Measurements from ENCODE around the gene STXBP6.

Gene STXBP6

DNA sequence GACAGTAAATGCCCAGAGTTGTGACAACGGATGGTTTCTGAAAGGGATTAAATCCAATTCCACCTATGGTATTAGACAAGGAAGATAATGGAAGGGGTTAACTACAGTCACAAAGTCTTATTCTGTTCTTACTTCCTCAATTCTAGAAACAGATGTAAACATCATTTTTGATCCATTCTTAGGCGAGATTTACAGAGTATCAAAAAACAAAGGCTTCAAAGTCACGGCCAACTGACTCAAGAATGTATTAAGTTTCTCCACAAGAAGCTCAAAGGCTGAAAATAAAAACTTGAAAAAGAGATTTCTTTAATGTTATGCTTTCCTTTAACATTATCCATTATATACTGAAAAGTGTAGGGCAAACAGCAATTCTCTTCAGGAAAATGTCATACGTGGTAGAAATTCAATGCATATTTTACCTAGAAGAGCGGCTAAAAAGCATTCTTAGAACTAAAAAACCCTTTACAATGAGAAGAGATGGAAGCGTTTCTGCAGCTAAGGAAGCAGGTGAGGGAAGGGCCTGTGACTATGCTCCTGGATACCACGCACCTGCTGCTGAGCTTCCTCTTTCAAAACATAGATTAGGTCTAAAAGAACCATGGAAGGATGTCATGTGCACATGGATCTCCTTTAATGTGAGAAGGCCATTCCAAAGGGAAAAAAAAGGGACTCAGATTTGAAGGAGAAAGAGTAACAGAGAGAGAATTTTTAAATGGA lies 185.8 kb downstream of the STXBP6 start:
- no peak for DNase-seq (ENCODE audit: low read depth in 2 of 2, low spot score in 1 of 2)

DNA sequence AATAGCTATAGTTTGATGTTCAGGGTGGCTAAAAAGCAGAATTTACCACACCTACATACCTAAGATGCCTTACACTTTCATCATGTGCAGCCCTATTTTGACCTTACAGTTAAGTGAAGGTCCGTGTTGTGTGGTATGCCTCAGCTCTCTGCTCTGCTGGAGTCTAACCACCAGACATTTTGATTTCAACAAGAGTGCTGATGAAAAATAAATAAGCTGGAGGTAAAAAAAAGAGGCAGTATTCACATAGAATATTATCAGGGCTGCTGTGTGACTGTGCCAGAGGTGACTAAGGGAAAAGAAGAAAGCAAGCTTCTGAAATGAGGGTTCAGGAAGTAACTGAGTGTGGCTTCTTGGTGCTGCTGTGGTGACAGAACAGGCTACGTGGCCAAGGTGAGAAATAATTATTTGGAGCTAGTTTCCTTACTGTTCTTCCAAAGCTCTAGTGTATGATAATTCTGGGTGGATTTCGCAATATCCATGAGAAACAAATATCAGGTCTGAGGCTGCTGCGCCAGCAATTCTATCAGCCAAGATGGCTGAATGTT lies 188.8 kb downstream of the STXBP6 start:
- no peak for DNase-seq (ENCODE audit: low read depth in 2 of 2, low spot score in 1 of 2)

DNA sequence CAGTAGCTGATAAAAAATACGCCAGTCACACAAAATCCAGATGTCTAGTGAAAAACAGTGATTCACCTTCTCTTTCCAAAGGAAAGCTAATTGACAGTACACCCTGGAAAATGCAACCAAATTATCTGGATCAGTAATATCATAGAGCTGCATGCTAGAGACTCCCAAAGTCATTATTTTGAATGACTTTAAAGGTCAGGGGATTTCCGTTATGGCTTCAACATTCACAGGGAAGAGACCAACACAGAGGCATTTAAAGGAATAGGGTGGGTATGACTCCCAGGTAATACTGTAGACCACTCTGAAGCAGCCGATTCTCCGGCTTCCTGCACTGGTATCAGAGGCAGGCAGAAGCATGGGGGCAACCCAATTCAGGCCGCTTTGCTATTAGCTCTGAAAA lies 190.4 kb downstream of the STXBP6 start:
- no peak for DNase-seq (ENCODE audit: low read depth in 2 of 2, low spot score in 1 of 2)

DNA sequence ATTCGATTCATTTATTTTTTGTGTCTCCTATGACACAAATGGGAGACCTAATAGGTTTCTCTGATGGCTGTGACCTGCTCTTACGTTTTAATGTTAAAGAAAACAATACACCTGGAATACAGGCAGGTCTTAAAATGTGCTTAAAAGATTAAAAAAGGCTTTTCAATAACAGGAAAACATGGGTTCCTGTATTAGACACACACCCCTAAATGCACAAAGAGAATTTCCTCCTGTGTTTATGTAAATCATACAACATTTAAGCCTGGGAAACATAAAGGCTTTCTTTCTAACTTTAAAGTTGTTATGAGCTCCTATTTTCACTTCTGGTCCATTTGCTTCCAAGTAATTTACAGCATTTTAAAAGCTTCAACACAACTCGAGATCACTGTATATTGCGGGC lies 191.3 kb downstream of the STXBP6 start:
- DNase-seq (ENCODE audit: low read depth in 2 of 2, low spot score in 1 of 2), result no peak

DNA sequence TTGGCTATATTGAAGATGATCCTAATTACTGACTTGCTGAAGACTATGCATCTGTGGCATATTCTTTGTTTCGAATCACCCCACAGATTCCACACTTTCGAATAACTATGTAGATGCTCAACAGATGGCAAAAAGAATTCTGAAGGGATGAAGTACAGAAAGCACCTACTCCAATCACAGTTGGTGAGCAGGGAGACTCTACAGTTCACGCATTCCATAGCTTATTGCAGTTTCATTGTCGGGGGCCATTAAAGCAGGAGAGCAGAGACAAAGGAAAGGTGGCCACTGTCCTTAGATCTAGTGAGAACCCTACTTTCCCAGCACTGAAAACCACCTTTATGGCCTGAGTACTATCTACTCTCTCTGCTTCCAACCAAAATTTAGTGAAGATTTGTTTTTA lies 191.9 kb downstream of the STXBP6 start:
- no peak for DNase-seq (ENCODE audit: low read depth in 2 of 2, low spot score in 1 of 2)

DNA sequence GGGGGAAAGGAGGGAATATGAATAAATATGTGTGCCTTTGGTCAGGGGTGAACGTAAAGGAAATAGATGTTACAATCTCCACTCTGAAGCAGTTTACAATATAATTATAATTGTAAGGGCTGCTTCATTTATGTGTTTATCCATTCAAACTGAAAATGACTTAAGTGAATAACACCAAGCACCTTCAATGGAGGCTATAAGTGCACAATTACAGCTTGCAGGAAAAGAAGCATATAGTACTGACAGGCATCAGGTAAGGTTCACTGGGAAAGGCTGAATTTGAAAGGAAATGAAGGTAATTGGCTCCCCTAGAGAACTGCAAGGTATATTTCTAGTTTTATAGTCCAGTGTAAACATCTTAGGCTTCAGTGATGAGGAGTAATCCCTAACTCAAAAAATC lies 192.7 kb downstream of the STXBP6 start:
- DNase-seq (ENCODE audit: low read depth in 2 of 2, low spot score in 1 of 2), result no peak

DNA sequence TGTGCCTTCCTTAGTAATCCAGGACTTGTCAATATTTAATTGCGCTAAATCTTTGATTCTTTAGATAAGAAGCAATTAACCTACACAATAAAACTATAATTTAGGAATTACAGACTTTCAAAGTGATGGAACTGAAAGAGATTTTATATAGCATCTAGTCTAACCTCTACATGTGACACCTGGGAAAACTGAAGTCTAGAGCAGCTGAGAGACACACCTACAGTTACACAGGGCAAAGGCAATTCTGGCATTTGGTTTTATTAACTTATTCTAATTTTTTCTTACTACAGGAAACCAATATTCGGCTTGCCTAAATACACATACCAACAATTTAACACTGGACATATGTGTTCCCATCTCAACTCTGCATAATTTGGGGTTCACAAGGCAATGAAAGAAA lies 196.5 kb downstream of the STXBP6 start:
- DNase-seq (ENCODE audit: low read depth in 2 of 2, low spot score in 1 of 2), result no peak

DNA sequence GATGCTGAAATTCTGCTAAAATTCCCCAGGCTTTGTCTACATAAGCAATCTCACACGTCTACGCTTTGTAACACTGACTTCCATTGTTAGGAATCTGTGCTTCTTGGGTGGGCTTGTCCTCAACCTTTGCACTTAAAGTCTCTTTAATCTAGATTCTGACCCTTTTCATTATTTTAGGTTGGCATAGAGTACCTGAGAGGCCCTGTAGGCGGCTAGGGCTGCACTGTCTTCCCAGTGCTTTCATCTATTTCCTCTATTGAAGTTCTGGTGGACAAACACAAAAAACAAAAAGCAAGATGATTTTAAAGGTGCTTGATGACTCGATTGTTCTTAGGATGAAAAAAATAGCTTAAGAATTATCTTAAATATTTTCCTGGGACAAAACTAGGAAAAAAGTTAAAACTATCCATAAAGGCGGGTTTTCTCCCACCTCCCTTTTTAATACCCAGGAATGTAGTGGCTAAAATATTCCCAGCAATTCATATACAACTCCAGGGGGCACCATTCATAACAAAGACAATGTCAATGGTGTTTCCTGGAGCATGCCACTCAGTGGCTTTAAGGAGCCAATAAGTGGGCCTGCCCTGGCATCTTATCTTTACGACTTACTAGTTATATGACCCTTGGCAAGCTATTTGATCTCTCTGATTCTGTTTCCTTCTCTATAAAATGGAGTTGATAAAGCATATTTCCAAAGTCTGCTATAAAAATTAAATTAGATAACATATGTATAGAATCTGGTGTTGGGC lies 197.5 kb downstream of the STXBP6 start:
- DNase-seq (ENCODE audit: low read depth in 2 of 2, low spot score in 1 of 2), result no peak

DNA sequence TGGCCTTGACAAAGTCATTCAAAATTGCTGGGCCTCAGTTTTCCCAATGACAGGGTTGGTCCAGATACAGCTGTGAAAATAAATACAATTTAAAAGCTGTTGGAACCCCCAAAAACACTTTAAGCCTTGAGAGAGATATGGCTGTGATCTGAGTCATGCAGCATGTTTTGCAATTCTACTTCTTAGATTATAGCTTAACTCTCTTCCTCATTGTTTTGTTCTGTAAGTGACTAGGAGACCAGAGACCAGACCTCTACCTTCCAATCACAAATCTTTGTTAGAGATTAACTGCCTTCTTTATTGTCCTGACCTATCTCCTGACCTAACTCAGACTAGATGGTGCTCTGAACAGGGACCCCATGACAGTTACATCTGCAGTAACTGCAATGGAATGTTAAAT lies 198.1 kb downstream of the STXBP6 start:
- DNase-seq (ENCODE audit: low read depth in 2 of 2, low spot score in 1 of 2), result no peak

DNA sequence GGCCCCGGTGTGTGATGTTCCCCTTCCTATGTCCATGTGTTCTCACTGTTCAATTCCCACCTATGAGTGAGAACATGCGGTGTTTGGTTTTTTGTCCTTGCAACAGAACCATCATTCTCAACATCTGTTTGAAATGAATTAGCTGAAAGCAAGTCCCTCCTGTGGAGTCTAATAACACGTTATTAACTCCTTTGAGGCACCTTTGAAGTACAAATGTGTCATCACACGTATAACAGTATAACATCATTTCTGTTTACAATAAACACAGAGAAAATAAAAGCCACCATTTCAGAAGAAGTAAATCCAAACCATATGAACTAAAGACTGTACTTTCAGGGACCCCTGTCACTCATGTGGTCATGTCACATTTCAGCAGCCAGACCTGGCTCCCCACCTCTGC lies 198.5 kb downstream of the STXBP6 start:
- no peak for DNase-seq (ENCODE audit: low read depth in 2 of 2, low spot score in 1 of 2)

DNA sequence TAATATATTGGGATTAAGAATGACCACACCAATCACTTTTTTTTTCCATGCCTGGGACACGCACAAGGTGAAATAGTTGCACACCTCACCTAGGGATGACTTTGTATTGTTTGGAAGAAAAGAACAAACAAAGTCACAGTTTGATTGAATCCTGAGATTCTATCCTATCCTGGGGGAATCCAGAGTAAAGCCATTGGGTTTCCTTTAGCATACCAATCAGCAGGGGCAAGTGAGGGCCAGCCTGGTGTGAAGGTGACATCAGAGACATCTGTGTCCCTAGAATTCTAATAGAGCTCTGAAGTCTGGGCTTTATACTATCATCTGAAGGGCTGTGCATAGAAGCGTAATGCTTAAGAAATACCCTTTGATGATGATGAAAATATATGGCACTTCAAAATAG lies 199.9 kb downstream of the STXBP6 start:
- DNase-seq (ENCODE audit: low read depth in 2 of 2, low spot score in 1 of 2), result no peak

DNA sequence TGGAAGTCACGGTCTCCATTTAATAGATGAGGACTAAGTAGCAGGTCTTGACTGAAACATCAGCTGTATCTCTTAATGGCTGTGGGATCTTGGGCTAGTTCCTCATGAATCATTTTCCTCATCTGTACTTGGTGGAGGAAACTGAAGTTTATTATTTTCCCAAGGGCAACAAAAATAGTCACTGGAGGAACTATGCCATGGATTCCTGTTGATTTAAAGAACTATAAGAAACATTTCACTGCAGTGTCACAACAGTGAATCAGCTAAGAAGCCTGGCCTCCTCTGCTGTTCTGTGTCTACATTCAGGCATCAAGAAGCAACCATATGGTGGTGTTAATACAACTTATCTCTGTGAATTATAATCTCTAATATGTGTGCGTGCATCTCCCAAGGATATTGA lies 200.5 kb downstream of the STXBP6 start:
- DNase-seq (ENCODE audit: low read depth in 2 of 2, low spot score in 1 of 2), result no peak

DNA sequence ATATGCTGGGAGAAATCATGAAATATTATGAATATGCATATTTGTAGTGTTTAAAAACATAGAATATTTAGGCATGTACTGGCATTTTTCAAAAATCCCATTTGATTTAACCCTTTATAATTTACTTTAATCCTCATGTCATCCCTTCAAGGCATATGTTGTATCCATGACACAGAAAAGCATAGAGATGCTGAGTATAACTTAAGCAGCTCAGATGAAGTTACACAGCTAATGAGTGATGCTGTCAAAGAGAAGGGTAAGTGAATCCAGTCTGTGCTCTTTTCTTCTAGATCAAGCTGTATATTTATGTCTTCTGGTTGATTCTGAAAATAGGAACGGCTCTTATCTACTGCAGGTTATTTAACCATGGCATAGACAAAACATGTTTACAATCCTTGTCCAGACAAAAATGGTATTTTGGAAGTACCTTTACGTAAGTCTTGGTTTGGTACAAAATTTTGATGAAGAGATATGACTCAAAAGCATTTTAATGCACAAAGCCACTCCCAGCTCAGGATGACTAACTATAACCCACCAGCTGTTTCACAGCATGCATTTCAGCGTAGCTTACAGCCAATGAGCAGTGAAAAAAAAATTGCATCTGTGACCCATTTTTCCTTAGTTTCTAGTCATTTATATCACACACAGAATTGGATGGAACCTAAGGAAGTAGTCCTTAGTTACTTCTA lies 201.7 kb downstream of the STXBP6 start:
- DNase-seq (ENCODE audit: low read depth in 2 of 2, low spot score in 1 of 2), result no peak

DNA sequence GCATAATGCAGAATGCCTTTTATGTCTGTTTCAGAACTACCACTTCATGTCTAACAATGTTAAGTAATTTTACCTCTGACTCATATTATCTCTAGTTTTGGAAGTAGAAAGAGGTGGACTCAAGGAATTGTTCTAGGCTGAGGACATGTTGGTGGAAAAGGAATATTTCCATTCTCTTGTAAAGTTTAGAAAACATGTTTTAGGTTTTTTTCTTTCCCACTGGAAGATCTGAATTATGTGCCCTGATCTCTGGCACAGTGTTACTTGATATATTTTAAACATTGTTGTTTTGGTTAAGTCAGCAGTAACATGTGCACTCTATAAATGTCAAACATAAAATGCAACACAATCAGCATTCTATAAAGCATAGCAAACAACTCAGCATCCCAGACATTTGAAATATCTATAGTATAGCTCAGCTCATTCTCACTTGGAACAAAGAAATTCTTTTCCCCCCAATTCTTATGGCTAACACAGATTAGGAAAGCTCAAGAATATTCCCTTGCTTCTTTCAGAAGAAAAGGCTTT lies 202.3 kb downstream of the STXBP6 start:
- no peak for DNase-seq (ENCODE audit: low read depth in 2 of 2, low spot score in 1 of 2)

DNA sequence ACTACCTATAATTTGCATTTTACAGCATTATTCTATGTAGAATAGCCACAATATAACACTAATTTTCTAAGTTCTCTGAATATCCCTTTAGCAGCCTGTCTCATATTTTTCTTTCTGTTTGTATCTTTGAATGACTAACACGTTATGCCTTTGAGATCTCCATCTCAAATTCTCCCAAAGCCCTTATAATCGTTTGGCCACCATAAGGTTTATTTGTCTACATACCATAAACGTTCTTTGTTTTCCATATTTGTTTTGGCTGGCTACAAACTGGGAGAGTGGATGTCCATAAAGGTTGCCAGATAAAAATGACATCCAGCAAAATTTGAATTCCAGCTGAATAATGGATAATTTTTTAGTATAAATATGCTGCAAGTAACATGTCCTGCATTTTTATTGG lies 203.7 kb downstream of the STXBP6 start:
- no peak for DNase-seq (ENCODE audit: low read depth in 2 of 2, low spot score in 1 of 2)

DNA sequence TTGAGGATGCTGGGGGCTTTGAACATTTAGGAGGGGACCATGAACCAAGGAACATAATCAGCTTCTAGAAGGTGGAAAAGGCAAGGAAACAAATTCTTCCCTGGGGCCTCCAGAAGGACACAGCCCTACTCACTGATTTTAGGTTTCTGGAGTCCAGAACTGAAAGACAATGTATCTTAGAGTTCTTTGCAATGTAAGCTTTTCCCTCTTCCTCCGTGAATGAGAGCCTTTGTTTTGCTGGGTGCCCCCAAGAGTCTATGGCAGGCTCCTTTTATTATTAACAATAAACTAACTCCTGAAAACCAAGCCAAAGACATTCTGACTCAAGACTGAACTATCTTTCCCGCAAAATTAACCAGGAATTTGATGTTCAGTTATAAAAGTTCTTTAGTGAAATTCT lies 204.1 kb downstream of the STXBP6 start:
- no peak for DNase-seq (ENCODE audit: low read depth in 2 of 2, low spot score in 1 of 2)

DNA sequence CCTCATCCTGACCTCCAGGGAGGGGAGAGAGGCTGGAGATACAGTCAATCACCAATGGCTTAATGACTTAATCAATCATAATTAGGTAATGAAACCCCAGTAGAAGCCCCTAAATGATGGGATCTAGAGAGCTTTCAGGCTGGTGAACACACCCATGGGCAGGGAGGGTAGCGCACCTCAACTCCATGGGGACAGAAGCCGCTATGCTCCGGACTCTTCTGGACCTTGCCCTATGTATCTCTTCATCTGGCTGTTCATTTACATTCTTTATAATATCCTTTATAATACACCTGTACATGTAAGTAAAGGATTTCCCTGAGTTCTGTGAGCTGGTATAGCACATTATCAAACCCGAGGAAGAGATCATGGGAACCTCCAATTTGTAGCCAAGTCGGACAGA lies 205.9 kb downstream of the STXBP6 start:
- no peak for DNase-seq (ENCODE audit: low read depth in 2 of 2, low spot score in 1 of 2)

DNA sequence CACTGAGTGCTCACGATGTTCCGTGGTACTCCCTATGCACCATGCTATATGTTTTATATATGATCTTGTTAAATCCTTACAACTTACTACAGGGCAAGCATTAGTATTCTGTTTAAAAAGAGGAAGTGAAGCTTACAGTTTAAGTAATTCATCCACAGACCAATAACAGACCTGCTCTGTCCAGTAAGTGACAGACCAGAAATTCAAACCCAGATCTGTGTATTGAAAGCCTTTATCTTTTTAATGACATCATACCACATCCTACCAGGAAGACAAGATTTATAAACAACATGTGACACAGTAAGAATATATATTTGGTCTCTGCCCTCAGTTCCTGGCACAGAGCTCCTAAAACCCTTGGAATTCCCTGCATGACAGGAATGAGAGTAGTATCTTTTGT lies 206.5 kb downstream of the STXBP6 start:
- no peak for DNase-seq (ENCODE audit: low read depth in 2 of 2, low spot score in 1 of 2)

DNA sequence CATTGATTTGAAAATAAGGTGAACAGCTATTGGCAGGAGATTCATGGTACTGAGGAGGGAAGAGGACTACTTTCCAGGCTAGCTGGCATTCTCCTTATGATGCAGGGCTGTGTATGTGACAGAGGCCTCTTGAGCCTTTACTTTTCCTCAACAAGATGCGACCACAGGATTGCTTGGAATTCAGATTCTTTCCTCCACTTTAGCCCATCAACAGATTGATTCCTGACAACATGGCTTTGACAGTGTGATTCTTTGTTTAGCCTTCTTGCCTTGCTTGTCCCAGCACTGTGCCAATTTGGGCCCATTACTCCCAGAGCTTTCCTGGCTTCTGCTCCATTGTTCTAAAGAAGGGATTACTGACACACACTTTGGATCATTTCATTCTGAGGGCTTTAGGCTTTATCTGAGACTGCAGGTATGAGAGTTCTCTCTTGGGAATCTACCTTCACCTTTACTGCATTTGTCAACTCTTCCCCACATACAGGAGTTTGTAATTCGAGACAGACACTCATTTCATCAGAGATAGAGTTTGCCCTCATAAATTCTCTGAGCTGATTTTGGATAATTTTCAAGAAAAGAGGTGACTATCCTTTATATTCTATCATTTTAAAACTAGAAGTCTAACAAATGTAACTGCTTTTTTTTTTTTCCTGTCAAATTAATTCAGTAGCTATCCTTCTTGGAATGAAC lies 209.6 kb downstream of the STXBP6 start:
- DNase-seq (ENCODE audit: low read depth in 2 of 2, low spot score in 1 of 2), result no peak

DNA sequence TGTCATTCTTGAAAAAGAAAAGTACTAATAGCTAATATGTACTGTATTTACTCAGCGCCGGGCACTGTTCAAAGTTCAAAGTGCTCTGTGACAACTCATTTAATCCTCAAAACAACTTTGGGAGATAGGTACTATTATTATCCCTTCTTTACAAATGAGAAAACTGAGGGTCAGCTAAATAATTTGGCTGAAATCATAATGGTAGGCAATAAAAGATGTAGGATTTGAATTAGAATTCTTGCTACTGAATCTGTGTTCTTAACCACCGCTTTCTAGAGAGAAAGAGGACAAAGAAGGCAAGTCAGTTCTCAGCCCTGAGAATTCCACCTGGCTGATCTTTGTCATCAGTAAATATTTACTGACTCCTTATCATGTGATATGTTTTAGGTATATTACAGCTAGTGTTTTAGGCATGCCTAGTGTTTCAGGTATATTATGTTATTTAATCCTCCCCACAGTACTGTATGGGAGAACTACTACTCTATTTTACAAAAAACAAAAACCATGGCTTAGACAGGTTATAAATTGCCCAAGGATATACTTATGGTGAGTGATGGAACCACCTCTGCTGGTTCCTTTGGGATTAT lies 210.2 kb downstream of the STXBP6 start:
- no peak for DNase-seq (ENCODE audit: low read depth in 2 of 2, low spot score in 1 of 2)
